WTC11 (cell line): ENCODE results near the gene FLRT1. TPM values are rescaled to one million over a fixed set of nuclear protein-coding genes. Genes with fewer than 3 reads are reported as not detected.

ENCODE experiments used
- ATAC-seq: fragments of 200-7000 bp; cut with Tn5 transposase; 2 replicates; pipeline ENCODE4 v1.10.0; 2021; ENCODE audit warnings: mild to moderate bottlenecking, moderate library complexity
- CTCF ChIA-PET: fragments of 300-600 bp; sonication (Branson Sonifier 250); formaldehyde crosslinking; loops from one replicate; lab custom pipeline; 2021; ENCODE audit warnings: antibody characterized with exemption; lab: Charles Lee
- POLR2A ChIA-PET: fragments of 350-600 bp; sonication (Branson Sonifier 250); formaldehyde crosslinking; loops from one replicate; lab custom pipeline; 2021; ENCODE audit warnings: antibody characterized with exemption; lab: Charles Lee
- DNase-seq: peaks from one replicate; pipeline ENCODE4 v3.0.0; 2021; ENCODE audit warnings: low spot score
- H3K27ac Mint-ChIP-seq: 2 replicates; pipeline ENCODE4 v1.8.0; 2021; ENCODE audit warnings: mixed read lengths
- H3K27me3 Mint-ChIP-seq: 2 replicates; pipeline ENCODE4 v1.8.0; 2021; ENCODE audit warnings: low read depth, mild to moderate bottlenecking, moderate library complexity, mixed read lengths
- H3K36me3 Mint-ChIP-seq: 2 replicates; pipeline ENCODE4 v1.8.0; 2021; ENCODE audit warnings: mixed read lengths
- H3K4me1 Mint-ChIP-seq: 2 replicates; pipeline ENCODE4 v1.8.0; 2022; ENCODE audit warnings: mixed read lengths
- H3K4me3 Mint-ChIP-seq: 2 replicates; pipeline ENCODE4 v1.8.0; 2021; ENCODE audit warnings: mild to moderate bottlenecking, moderate library complexity, mixed read lengths
- H3K9me3 Mint-ChIP-seq: 2 replicates; pipeline ENCODE4 v1.8.0; 2021; ENCODE audit warnings: mixed read lengths
- ARID4B ChIP-seq: sonication (generic); formaldehyde crosslinking; IDR thresholded peaks from 2 replicates; pipeline ENCODE4 v1.8.0; 2023; ENCODE audit warnings: missing genetic modification reagents, mild to moderate bottlenecking, borderline replicate concordance
- E2F4 ChIP-seq: sonication (generic); formaldehyde crosslinking; IDR thresholded peaks from 2 replicates; pipeline ENCODE4 v1.8.1; 2022; ENCODE audit warnings: low read depth, mild to moderate bottlenecking, moderate library complexity, missing genetic modification reagents, borderline replicate concordance
- E2F5 ChIP-seq: sonication (generic); formaldehyde crosslinking; IDR thresholded peaks from 2 replicates; pipeline ENCODE4 v1.8.1; 2022; ENCODE audit warnings: mild to moderate bottlenecking, moderate library complexity, missing genetic modification reagents
- ERG ChIP-seq: fragments of 250-450 bp; sonication (Bioruptor Pico); IDR thresholded peaks from 2 replicates; pipeline ENCODE4 v1.8.0; 2021; ENCODE audit warnings: mild to moderate bottlenecking
- ESRRA ChIP-seq: sonication (generic); formaldehyde crosslinking; IDR thresholded peaks from 2 replicates; pipeline ENCODE4 v1.8.1; 2022; ENCODE audit warnings: mild to moderate bottlenecking, missing genetic modification reagents, borderline replicate concordance
- FOXP1 ChIP-seq: sonication (generic); formaldehyde crosslinking; IDR thresholded peaks from 2 replicates; pipeline ENCODE4 v1.8.0; 2022; ENCODE audit warnings: missing genetic modification reagents, mild to moderate bottlenecking, moderate library complexity, borderline replicate concordance
- GRHL2 ChIP-seq: fragments of 250-450 bp; sonication (Bioruptor Pico); IDR thresholded peaks from 2 replicates; pipeline ENCODE4 v1.8.0; 2022; ENCODE audit warnings: mild to moderate bottlenecking, moderate library complexity; ENCODE audit not compliant: insufficient replicate concordance, severe bottlenecking
- HMGA2 ChIP-seq: fragments of 250-450 bp; sonication (Bioruptor Pico); IDR thresholded peaks from 2 replicates; pipeline ENCODE4 v1.4.0; 2021; ENCODE audit warnings: mild to moderate bottlenecking, moderate library complexity
- JUN ChIP-seq: sonication (generic); formaldehyde crosslinking; IDR thresholded peaks from 2 replicates; pipeline ENCODE4 v1.8.0; 2023; ENCODE audit warnings: mild to moderate bottlenecking, missing genetic modification reagents
- NR3C1 ChIP-seq: sonication (generic); formaldehyde crosslinking; conservative IDR thresholded peaks from 2 replicates; pipeline ENCODE4 v1.8.1; 2023; ENCODE audit warnings: low read depth, mild to moderate bottlenecking, missing genetic modification reagents
- PREB ChIP-seq: sonication (generic); formaldehyde crosslinking; IDR thresholded peaks from 2 replicates; pipeline ENCODE4 v1.8.1; 2022; ENCODE audit warnings: mild to moderate bottlenecking, missing genetic modification reagents, moderate library complexity, borderline replicate concordance
- PRRX2 ChIP-seq: fragments of 250-450 bp; sonication (Bioruptor Pico); IDR thresholded peaks from 2 replicates; pipeline ENCODE4 v1.8.0; 2021; ENCODE audit warnings: mild to moderate bottlenecking
- RORB ChIP-seq: fragments of 250-450 bp; sonication (Bioruptor Pico); IDR thresholded peaks from 2 replicates; pipeline ENCODE4 v1.9.0; 2021; ENCODE audit warnings: mild to moderate bottlenecking
- SMAD3 ChIP-seq: sonication (generic); formaldehyde crosslinking; IDR thresholded peaks from 2 replicates; pipeline ENCODE4 v1.8.0; 2022; ENCODE audit warnings: missing genetic modification reagents, mild to moderate bottlenecking, borderline replicate concordance
- SMAD4 ChIP-seq: sonication (generic); formaldehyde crosslinking; IDR thresholded peaks from 2 replicates; pipeline ENCODE4 v1.8.0; 2022; ENCODE audit warnings: mild to moderate bottlenecking, missing genetic modification reagents
- SOX15 ChIP-seq: fragments of 250-450 bp; sonication (Bioruptor Pico); IDR thresholded peaks from 2 replicates; pipeline ENCODE4 v1.9.0; 2021; ENCODE audit warnings: mild to moderate bottlenecking
- STAT6 ChIP-seq: sonication (generic); formaldehyde crosslinking; conservative IDR thresholded peaks from 2 replicates; pipeline ENCODE4 v1.8.1; 2023; ENCODE audit warnings: mild to moderate bottlenecking, low read depth, missing genetic modification reagents, moderate library complexity
- TCF7 ChIP-seq: sonication (generic); formaldehyde crosslinking; IDR thresholded peaks from 2 replicates; pipeline ENCODE4 v1.8.0; 2022; ENCODE audit warnings: mild to moderate bottlenecking, low read depth, missing genetic modification reagents, moderate library complexity
- TEAD4 ChIP-seq: sonication (generic); formaldehyde crosslinking; IDR thresholded peaks from 2 replicates; pipeline ENCODE4 v1.8.0; 2022; ENCODE audit warnings: mild to moderate bottlenecking, missing genetic modification reagents
- ZNF219 ChIP-seq: sonication (generic); formaldehyde crosslinking; IDR thresholded peaks from 2 replicates; pipeline ENCODE4 v1.8.0; 2023; ENCODE audit warnings: missing genetic modification reagents, mild to moderate bottlenecking, borderline replicate concordance
- ZNF416 ChIP-seq: fragments of 250-450 bp; sonication (Bioruptor Pico); IDR thresholded peaks from 2 replicates; pipeline ENCODE4 v1.9.0; 2021; ENCODE audit warnings: mild to moderate bottlenecking, inconsistent platforms
- total RNA-seq: library from RNA; stranded (reverse); gene quantifications from 3 replicates; pipeline ENCODE4 v1.2.3, GENCODE V29; 2021

FLRT1 gene
- total RNA-seq, 1 experiment from 2014 or later: 0.20 TPM

- Mint-ChIP-seq H3K36me3 (no peaks in the 10 kb centered on the region), H3K27me3 (peaks cover 93% of the 10 kb centered on the region), H3K9me3 (no peaks in the 10 kb centered on the region), H3K4me1 (peaks cover 29% of the 10 kb centered on the region), H3K4me3 (no peak overlapping the region), H3K27ac (no peak overlapping the region)
- TF ChIP-seq ZNF219 (CRISPR knock-in tag): no peak
- no peak for TF ChIP-seq HMGA2
- no peak for TF ChIP-seq NR3C1 (CRISPR knock-in tag)
- TF ChIP-seq SMAD3 (CRISPR knock-in tag): no peak
- TF ChIP-seq SOX15 (CRISPR knock-in tag): no peak
- no peak for TF ChIP-seq TCF7 (CRISPR knock-in tag)
- ATAC-seq (no peak), DNase-seq (no peak)
- ChIA-PET CTCF (interaction anchor here (2.6 to 3.8 kb wide), 2 partner anchors 14 to 94 kb away, joined by 11 to 16 read pairs; no protein-coding TSS in a partner anchor), POLR2A (no interaction called here)
These were observed 19.3 kb downstream of the FLRT1 start for GRCh38 chr11:64055077-64055476.

GRCh38 chr11:64056213-64056785, 20.6 kb downstream of the FLRT1 start:
- POLR2A ChIA-PET: no interaction called here
- CTCF ChIA-PET: interaction anchor here (2.6 to 3.8 kb wide), 2 partner anchors 15 to 93 kb away, joined by 11 to 16 read pairs; no protein-coding TSS in a partner anchor
- Mint-ChIP-seq H3K27ac (no peak overlapping the region), H3K9me3 (no peaks in the 10 kb centered on the region), H3K27me3 (peaks cover 92% of the 10 kb centered on the region), H3K4me1 (peaks cover 35% of the 10 kb centered on the region), H3K4me3 (no peak overlapping the region), H3K36me3 (no peaks in the 10 kb centered on the region)
- DNase-seq (no peak), ATAC-seq (no peak)
- no peak for TF ChIP-seq PRRX2 (CRISPR knock-in tag)
- no peak for TF ChIP-seq E2F4 (CRISPR knock-in tag)
- no peak for TF ChIP-seq RORB (CRISPR knock-in tag)
- TF ChIP-seq FOXP1 (CRISPR knock-in tag): no peak
- TF ChIP-seq SMAD4 (CRISPR knock-in tag): no peak
- no peak for TF ChIP-seq GRHL2
- TF ChIP-seq SMAD3 (CRISPR knock-in tag): no peak
- TF ChIP-seq PREB (CRISPR knock-in tag): no peak
- TF ChIP-seq TCF7 (CRISPR knock-in tag): no peak
- no peak for TF ChIP-seq ZNF416 (CRISPR knock-in tag)
- TF ChIP-seq JUN: no peak
- TF ChIP-seq E2F5 (CRISPR knock-in tag): no peak
- TF ChIP-seq ESRRA (CRISPR knock-in tag): no peak
- no peak for TF ChIP-seq ERG (CRISPR knock-in tag)
- TF ChIP-seq STAT6: no peak
- TF ChIP-seq TEAD4: no peak
- TF ChIP-seq ARID4B (CRISPR knock-in tag): no peak
